PC-9 (cell line): ENCODE results near the gene KLHL26.

Source experiments
- EZH2 ChIP-seq: fragments of 200-600 bp; sonication (generic); IDR thresholded peaks from 2 replicates; pipeline ENCODE4 v1.8.0; 2017; ENCODE audit warnings: antibody characterized with exemption, low read depth
- TF ChIP-seq, protein P1 (sequence below): fragments of 200-600 bp; sonication (generic); conservative IDR thresholded peaks from 2 replicates; pipeline ENCODE4 v1.6.1; 2017; ENCODE audit warnings: mixed run types, antibody characterized with exemption, mild to moderate bottlenecking, moderate library complexity

DNA sequence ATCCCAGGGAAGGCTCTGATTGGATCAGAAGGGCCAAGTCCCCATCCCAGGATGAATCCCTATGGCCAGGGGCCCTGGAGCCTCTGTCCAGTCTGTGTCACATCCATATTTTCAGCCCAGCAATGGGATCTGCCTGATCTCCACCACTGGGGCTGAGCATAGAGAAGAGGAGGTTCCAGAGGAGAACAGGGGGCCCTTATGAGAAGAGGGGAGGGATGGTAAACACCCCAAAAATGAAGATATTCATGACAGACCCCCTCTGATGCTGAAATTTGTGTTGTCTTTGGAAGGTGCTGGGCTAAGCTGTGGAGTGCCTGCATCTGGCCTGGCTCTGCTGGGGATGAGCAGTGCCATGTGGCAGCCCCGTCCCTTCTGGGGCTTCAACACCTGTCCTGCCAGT is 14.5 kb downstream of the KLHL26 start:
- TF ChIP-seq, protein P1, sequence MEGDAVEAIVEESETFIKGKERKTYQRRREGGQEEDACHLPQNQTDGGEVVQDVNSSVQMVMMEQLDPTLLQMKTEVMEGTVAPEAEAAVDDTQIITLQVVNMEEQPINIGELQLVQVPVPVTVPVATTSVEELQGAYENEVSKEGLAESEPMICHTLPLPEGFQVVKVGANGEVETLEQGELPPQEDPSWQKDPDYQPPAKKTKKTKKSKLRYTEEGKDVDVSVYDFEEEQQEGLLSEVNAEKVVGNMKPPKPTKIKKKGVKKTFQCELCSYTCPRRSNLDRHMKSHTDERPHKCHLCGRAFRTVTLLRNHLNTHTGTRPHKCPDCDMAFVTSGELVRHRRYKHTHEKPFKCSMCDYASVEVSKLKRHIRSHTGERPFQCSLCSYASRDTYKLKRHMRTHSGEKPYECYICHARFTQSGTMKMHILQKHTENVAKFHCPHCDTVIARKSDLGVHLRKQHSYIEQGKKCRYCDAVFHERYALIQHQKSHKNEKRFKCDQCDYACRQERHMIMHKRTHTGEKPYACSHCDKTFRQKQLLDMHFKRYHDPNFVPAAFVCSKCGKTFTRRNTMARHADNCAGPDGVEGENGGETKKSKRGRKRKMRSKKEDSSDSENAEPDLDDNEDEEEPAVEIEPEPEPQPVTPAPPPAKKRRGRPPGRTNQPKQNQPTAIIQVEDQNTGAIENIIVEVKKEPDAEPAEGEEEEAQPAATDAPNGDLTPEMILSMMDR: no peak
- TF ChIP-seq EZH2: no peak
